GM12878 (cell line): ENCODE results near the gene KIF26A. TPM values are rescaled to one million over a fixed set of nuclear protein-coding genes. Genes with fewer than 3 reads are reported as not detected.

ENCODE experiments used
- ATAC-seq: fragments of 200-7000 bp; cut with Tn5 transposase; 3 replicates; pipeline ENCODE4 v1.9.1; 2020; ENCODE audit warnings: mild to moderate bottlenecking, moderate library complexity
- BruUV-seq: library from RNA; stranded (reverse); fragments of 400-500 nt; replicated peaks from 2 replicates; lab custom pipeline; 2021; lab: Mats Ljungman, UMichigan
- CTCF ChIA-PET: fragments of 300-600 bp; sonication (Branson Sonifier 250); formaldehyde crosslinking; extraction: SDS; loops from one replicate; lab custom pipeline; 2021; ENCODE audit warnings: inconsistent platforms; lab: Yijun Ruan, JAX
- POLR2A ChIA-PET: fragments of 350-600 bp; formaldehyde crosslinking; extraction: SDS; loops from one replicate; lab custom pipeline; 2021; ENCODE audit warnings: inconsistent platforms; lab: Charles Lee
- RAD21 ChIA-PET: fragments of 300-600 bp; sonication (Branson Sonifier 250); formaldehyde crosslinking; loops from one replicate; lab custom pipeline; 2023; ENCODE audit warnings: antibody characterized with exemption; ENCODE audit not compliant: unreplicated experiment; lab: Charles Lee
- SMC1A ChIA-PET: fragments of 300-600 bp; sonication (Branson Sonifier 250); formaldehyde crosslinking; loops from one replicate; lab custom pipeline; 2023; ENCODE audit not compliant: unreplicated experiment, uncharacterized antibody; lab: Charles Lee
- DNase-seq: peaks from one replicate; pipeline ENCODE4 v3.0.0-alpha.2; 2011; ENCODE audit warnings: low read depth, low spot score
- FAIRE-seq: peaks from 3 replicates; lab custom pipeline; 2011; peaks lifted over from hg19 to GRCh38; lab: Jason Lieb, UNC
- H2AFZ ChIP-seq: 2 replicates; pipeline ENCODE4 v1.6.0; 2011; ENCODE audit warnings: low read depth, low read length, control low read depth; ENCODE audit not compliant: control insufficient read depth
- H3K27ac ChIP-seq: 2 replicates; pipeline ENCODE4 v1.5.1; 2011; ENCODE audit warnings: control low read depth; ENCODE audit not compliant: control insufficient read depth, insufficient read depth
- H3K27me3 ChIP-seq, 2 experiments: replicated peaks in 1 of 2; 2 replicates each; pipeline versions ENCODE4 v1.6.0 to v1.6.1; 2011; ENCODE audit warnings: low read length in 1 of 2; ENCODE audit not compliant: control insufficient read depth in 2 of 2, insufficient read depth in 2 of 2
- H3K36me3 ChIP-seq, 2 experiments: 2 replicates each; pipeline ENCODE4 v1.5.1; 2011; ENCODE audit warnings: low read length in 1 of 2; ENCODE audit not compliant: control insufficient read depth in 2 of 2, insufficient read depth in 2 of 2
- H3K4me1 ChIP-seq: 2 replicates; pipeline ENCODE4 v1.6.1; 2011; ENCODE audit warnings: mild to moderate bottlenecking, low read length, moderate library complexity, mixed read lengths; ENCODE audit not compliant: control insufficient read depth, insufficient read depth
- H3K4me2 ChIP-seq: 2 replicates; pipeline ENCODE4 v1.6.0; 2011; ENCODE audit warnings: control low read depth; ENCODE audit not compliant: control insufficient read depth, insufficient read depth
- H3K4me3 ChIP-seq: fragments of 200-600 bp; sonication (generic); 2 replicates; pipeline ENCODE4 v1.5.1; 2016
- H3K79me2 ChIP-seq: 2 replicates; pipeline ENCODE4 v1.6.0; 2011; ENCODE audit warnings: low read length; ENCODE audit not compliant: control insufficient read depth, insufficient read depth
- H3K9ac ChIP-seq: 2 replicates; pipeline ENCODE4 v1.8.0; 2011; ENCODE audit warnings: low read length, control low read depth, mixed read lengths; ENCODE audit not compliant: control insufficient read depth, insufficient read depth
- H3K9me3 ChIP-seq: replicated peaks from 3 replicates; pipeline ENCODE4 v1.5.1; 2011; ENCODE audit warnings: mild to moderate bottlenecking, low read length; ENCODE audit not compliant: control insufficient read depth, insufficient read depth
- H4K20me1 ChIP-seq: 2 replicates; pipeline ENCODE4 v1.6.0; 2011; ENCODE audit not compliant: control insufficient read depth, insufficient read depth
- ASH2L ChIP-seq: fragments of 300-600, 200-600 bp; sonication (generic); IDR thresholded peaks from 2 replicates; pipeline ENCODE4 v1.6.1; 2017; ENCODE audit warnings: low read depth, mild to moderate bottlenecking, borderline replicate concordance
- FOXM1 ChIP-seq: IDR thresholded peaks from 2 replicates; pipeline ENCODE4 v1.6.1; 2012; ENCODE audit warnings: low read depth, mild to moderate bottlenecking, inconsistent platforms, low read length, moderate library complexity
- MTA2 ChIP-seq: fragments of 450-650 bp; IDR thresholded peaks from 2 replicates; pipeline ENCODE4 v1.6.1; 2016; ENCODE audit warnings: low read depth, mild to moderate bottlenecking, moderate library complexity
- NFIC ChIP-seq: IDR thresholded peaks from 2 replicates; pipeline ENCODE4 v1.6.1; 2012; ENCODE audit warnings: low read depth, mild to moderate bottlenecking, inconsistent platforms, low read length, moderate library complexity
- NFYA ChIP-seq: IDR thresholded peaks from 2 replicates; pipeline ENCODE4 v1.6.1; 2011; ENCODE audit warnings: low read depth, mild to moderate bottlenecking, low read length, improper control_type of control experiment, borderline replicate concordance
- PAX8 ChIP-seq: fragments of 450-650 bp; IDR thresholded peaks from 2 replicates; pipeline ENCODE4 v1.6.1; 2017; ENCODE audit warnings: mild to moderate bottlenecking, moderate library complexity
- WGBS: methylation state at CpG from one replicate; pipeline ENCODE4 v1.1.6; 2016; ENCODE audit warnings: low lambda C conversion rate; ENCODE audit not compliant: insufficient replicate concordance, insufficient coverage; ENCODE audit errors: missing lambda C conversion rate; 5-methylcytosine and 5-hydroxymethylcytosine counted together
- in situ Hi-C: fragments of 300-500 bp; cut with MboI; formaldehyde crosslinking; loops from 9 replicates; pipeline ENCODE4 v1.14.3; 2018; ENCODE audit warnings: mixed read lengths
- intact Hi-C: fragments of 100-400 bp; cut with micrococcal nuclease; formaldehyde crosslinking; loops from one replicate; pipeline ENCODE4 v1.14.2; 2022; ENCODE audit not compliant: unreplicated experiment
- polyA plus RNA-seq, 11 experiments: library from polyadenylated mRNA; depleted of rRNA in 4 of 11; unstranded in 6 of 11; stranded (reverse) in 5 of 11; fragments of >200 nt; fragmentation: Nextera tagmentation in 4 of 11; fragmentation: Illumina TruSeq in 1 of 11; extraction: Ambion mirVana in 4 of 11; extraction: Trizol in 1 of 11; gene quantifications; 1 replicate in 1 of 11; 2 replicates in 10 of 11; pipeline versions ENCODE4 v1.2.1 to v1.2.3, GENCODE V29; 2011 to 2016; ENCODE audit warnings: inconsistent platforms in 2 of 11, missing spikeins in 2 of 11, low read depth in 1 of 11
- total RNA-seq, 4 experiments: library from RNA; depleted of rRNA in 3 of 4; stranded (reverse); fragments of >200 nt in 3 of 4; fragmentation: Illumina TruSeq in 1 of 4; extraction: Trizol in 1 of 4; gene quantifications; 2 replicates each; pipeline versions ENCODE4 v1.2.1 to v1.2.3, GENCODE V29; 2013 to 2021
- TF ChIP-seq, protein P1 (sequence below): fragments of 450-650 bp; formaldehyde crosslinking; IDR thresholded peaks from 2 replicates; pipeline ENCODE4 v1.5.0; 2022; ENCODE audit warnings: mild to moderate bottlenecking, missing genetic modification characterization
- TF ChIP-seq, protein P2 (sequence below): fragments of 450-650 bp; IDR thresholded peaks from 2 replicates; pipeline ENCODE4 v1.6.1; 2017; ENCODE audit warnings: mild to moderate bottlenecking

KIF26A gene
- total and polyA plus RNA-seq, 10 of the 15 experiments (the other 5 are each of a cell fraction or from before 2014, with no cell fraction given): 0.05 TPM; not detected in 9

DNA sequence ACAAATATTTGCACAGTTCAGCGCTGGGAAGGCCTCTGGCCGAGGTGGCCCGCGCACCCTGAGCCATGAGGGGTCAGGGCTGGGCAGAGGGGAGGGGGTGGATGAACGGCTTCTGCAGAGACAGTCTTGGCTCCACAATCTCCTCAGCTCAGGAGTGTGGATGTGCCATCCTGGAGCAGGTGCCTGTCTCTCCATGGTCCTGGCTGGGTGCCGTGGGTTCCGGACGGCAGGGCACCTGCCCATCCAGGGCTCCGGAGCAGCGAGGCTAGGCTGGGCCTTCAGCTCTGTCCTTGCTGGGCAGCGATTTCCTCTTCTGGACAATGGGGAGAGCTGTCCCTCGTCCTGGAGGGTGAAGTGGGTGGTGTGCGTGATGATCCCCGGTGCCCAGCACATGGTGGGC, 55.6 kb downstream of the KIF26A start (continued):
- no peak for TF ChIP-seq ASH2L
- no peak for TF ChIP-seq NFYA
- TF ChIP-seq PAX8: no peak

DNA sequence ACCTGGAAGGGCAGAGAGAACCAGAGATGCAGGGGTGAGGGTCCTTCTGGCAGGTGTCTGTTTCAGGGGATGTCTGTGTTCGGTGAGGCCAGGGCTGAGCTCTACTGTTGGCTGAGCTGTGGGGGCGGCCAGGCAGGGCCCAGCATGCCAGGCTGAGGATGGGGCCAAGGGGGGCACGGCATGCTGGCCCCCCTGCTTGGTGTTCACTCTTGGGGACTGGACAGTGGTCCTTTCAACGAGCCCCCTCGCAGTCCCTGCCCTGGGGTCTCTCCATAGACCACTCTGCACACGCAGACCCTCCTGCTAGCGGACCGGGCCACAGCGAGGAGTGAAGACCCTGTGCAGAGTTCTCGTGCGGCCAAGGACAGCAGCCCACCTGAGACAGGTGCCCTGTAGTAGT, 56.3 kb downstream of the KIF26A start:
- peaks cover 5% of the 10 kb centered on the region; the same call in 1 of the 2 replicates for H3K4me1 ChIP-seq
- TF ChIP-seq, protein P1, sequence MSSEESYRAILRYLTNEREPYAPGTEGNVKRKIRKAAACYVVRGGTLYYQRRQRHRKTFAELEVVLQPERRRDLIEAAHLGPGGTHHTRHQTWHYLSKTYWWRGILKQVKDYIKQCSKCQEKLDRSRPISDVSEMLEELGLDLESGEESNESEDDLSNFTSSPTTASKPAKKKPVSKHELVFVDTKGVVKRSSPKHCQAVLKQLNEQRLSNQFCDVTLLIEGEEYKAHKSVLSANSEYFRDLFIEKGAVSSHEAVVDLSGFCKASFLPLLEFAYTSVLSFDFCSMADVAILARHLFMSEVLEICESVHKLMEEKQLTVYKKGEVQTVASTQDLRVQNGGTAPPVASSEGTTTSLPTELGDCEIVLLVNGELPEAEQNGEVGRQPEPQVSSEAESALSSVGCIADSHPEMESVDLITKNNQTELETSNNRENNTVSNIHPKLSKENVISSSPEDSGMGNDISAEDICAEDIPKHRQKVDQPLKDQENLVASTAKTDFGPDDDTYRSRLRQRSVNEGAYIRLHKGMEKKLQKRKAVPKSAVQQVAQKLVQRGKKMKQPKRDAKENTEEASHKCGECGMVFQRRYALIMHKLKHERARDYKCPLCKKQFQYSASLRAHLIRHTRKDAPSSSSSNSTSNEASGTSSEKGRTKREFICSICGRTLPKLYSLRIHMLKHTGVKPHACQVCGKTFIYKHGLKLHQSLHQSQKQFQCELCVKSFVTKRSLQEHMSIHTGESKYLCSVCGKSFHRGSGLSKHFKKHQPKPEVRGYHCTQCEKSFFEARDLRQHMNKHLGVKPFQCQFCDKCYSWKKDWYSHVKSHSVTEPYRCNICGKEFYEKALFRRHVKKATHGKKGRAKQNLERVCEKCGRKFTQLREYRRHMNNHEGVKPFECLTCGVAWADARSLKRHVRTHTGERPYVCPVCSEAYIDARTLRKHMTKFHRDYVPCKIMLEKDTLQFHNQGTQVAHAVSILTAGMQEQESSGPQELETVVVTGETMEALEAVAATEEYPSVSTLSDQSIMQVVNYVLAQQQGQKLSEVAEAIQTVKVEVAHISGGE (CRISPR knock-in tag): no peak
- no peak for TF ChIP-seq MTA2
- TF ChIP-seq, protein P2, sequence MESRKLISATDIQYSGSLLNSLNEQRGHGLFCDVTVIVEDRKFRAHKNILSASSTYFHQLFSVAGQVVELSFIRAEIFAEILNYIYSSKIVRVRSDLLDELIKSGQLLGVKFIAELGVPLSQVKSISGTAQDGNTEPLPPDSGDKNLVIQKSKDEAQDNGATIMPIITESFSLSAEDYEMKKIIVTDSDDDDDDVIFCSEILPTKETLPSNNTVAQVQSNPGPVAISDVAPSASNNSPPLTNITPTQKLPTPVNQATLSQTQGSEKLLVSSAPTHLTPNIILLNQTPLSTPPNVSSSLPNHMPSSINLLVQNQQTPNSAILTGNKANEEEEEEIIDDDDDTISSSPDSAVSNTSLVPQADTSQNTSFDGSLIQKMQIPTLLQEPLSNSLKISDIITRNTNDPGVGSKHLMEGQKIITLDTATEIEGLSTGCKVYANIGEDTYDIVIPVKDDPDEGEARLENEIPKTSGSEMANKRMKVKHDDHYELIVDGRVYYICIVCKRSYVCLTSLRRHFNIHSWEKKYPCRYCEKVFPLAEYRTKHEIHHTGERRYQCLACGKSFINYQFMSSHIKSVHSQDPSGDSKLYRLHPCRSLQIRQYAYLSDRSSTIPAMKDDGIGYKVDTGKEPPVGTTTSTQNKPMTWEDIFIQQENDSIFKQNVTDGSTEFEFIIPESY: no peak
- no peak for TF ChIP-seq FOXM1
- no peak for TF ChIP-seq NFIC
- in situ Hi-C loops: no loop called here
- no peaks in the 10 kb centered on the region for H3K9me3 ChIP-seq
- CTCF ChIA-PET: no interaction called here
- RAD21 ChIA-PET: no interaction called here
- ATAC-seq: no peak
- POLR2A ChIA-PET: no interaction called here
- H3K27me3 ChIP-seq: no peaks in the 10 kb centered on the region
- H3K27ac ChIP-seq: no peak overlapping the region
- no peak overlapping the region for H3K9ac ChIP-seq
- DNase-seq: no peak
- H4K20me1 ChIP-seq: no peaks in the 10 kb centered on the region
- SMC1A ChIA-PET: interaction anchor here (0.7 kb wide), 1 partner anchor 29 kb away, joined by 3 read pairs; no protein-coding TSS in a partner anchor
- no peaks in the 10 kb centered on the region for H3K36me3 ChIP-seq
- FAIRE-seq: no peak
- intact Hi-C loops: no loop called here
- no peak overlapping the region for H2AFZ ChIP-seq
- H3K4me3 ChIP-seq: no peak overlapping the region
- no peaks in the 10 kb centered on the region for H3K79me2 ChIP-seq
- no TSS peak for BruUV-seq
- whole genome bisulfite sequencing: 58% methylated on average over 11 of the region's 11 CpGs
- H3K4me2 ChIP-seq: no peak overlapping the region
